Activated naive CD4-positive, alpha-beta T cell treated with anti-CD3 and anti-CD28 coated beads, Interleukin-2, amount 10 ng/mL, durations not matched to agents 5 hours and 36 hours (primary cell): ENCODE data around the gene RPS13. TPM values are rescaled to one million over a fixed set of nuclear protein-coding genes. Genes with fewer than 3 reads are reported as not detected.

Source experiments
- total RNA-seq, 2 experiments: library from RNA; stranded (reverse); gene quantifications; one replicate each; pipeline ENCODE4 v1.2.3, GENCODE V29; 2021

Gene RPS13
- 1,000 to 10,000 TPM; 1,602 to 1,613 TPM for total RNA-seq

DNA sequence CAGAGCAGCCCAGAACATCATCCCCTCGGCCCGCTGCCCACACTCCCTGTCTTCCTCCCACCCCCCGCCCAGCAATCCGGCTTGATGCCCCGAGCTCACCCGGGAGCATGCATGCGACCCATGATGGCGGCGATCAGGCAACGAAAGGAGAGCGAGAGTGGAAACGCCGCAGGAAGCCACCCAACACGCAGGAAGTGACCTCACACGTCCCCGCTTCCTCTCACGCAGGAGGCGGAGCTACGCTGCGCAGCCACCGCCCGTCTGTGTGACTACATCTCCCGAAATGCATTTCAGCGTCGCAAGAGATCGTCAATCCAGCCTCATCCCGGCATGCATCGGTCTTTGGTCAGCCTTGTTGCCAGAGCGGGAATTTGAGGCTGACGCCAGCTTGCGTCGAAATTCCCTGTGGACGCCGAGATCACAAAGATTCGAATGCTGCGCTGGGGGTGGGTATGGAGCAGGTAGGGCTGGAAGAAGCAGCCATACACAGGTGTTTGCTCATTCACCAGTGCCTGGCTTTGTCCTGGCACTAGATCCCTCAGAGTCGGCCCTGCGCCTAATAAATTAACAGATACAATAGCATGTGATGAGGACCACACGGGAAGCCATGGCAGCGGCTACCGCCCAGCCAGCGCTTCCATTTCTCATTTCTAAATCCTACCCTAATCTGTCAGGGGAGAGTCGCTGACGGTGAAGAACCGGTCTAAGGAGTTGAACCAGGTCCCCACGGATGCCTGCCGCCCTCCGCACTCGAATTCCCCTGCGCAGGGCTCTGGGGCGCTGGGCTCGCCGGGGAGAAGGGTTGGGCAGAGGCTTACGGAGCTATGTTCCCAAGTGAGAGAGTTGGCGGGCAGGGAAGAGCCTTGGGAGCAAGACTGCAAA, at the start of gene RPS13:
RPS13 (minus strand) TSS at position 148 of the 882 bp plus-strand sequence; CDS start at position 122, 26 bp downstream.

Other genes with a start within 250 kb of the RPS13 start
- 1 to 10 TPM; 4.1 to 4.9 TPM for gene PLEKHA7, start 63.3 kb downstream of the RPS13 start, total RNA-seq
- gene PIK3C2A, start 130.3 kb upstream of the RPS13 start, total RNA-seq = 10 to 100 TPM; 23.1 to 24.6 TPM
- gene NUCB2, start 199.1 kb upstream of the RPS13 start, total RNA-seq = 100 to 1,000 TPM; 135 to 137 TPM